Activated B cell treated with CpG ODN at 0.5 μM for 24 hours (primary cell): ENCODE results near the gene KCNJ13. TPM values are rescaled to one million over a fixed set of nuclear protein-coding genes. Genes with fewer than 3 reads are reported as not detected.

ENCODE experiments used
- ATAC-seq: fragments of 200-7000 bp; cut with Tn5 transposase; one replicate; pipeline ENCODE4 v1.10.0; 2021; ENCODE audit warnings: low read depth, mild to moderate bottlenecking, moderate library complexity
- CTCF ChIA-PET: fragments of 350-600 bp; sonication (Branson Sonifier 250); formaldehyde crosslinking; loops from one replicate; lab custom pipeline; 2021; ENCODE audit warnings: antibody characterized with exemption; lab: Charles Lee
- POLR2A ChIA-PET: fragments of 350-600 bp; sonication (Branson Sonifier 250); formaldehyde crosslinking; loops from one replicate; lab custom pipeline; 2021; ENCODE audit warnings: antibody characterized with exemption; lab: Charles Lee
- DNase-seq: peaks from one replicate; pipeline ENCODE4 v3.0.0; 2022
- H3K27ac Mint-ChIP-seq: one replicate; pipeline ENCODE4 v1.8.0; 2020; ENCODE audit warnings: mixed read lengths
- H3K27me3 Mint-ChIP-seq: one replicate; pipeline ENCODE4 v1.8.0; 2021; ENCODE audit warnings: mixed read lengths
- H3K36me3 Mint-ChIP-seq: one replicate; pipeline ENCODE4 v1.8.0; 2021; ENCODE audit warnings: low read depth, mixed read lengths
- H3K4me1 Mint-ChIP-seq: one replicate; pipeline ENCODE4 v1.8.0; 2021; ENCODE audit warnings: mixed read lengths
- H3K4me3 Mint-ChIP-seq: one replicate; pipeline ENCODE4 v1.8.0; 2020; ENCODE audit warnings: mild to moderate bottlenecking, mixed read lengths
- H3K9me3 Mint-ChIP-seq: one replicate; pipeline ENCODE4 v1.8.0; 2020; ENCODE audit warnings: mixed read lengths
- CTCF ChIP-seq: fragments of 200-600 bp; IDR thresholded peaks from one replicate; pipeline ENCODE4 v1.8.0; 2022; ENCODE audit warnings: antibody characterized with exemption, mild to moderate bottlenecking
- intact Hi-C: fragments of 100-400 bp; cut with micrococcal nuclease; formaldehyde crosslinking; loops from one replicate; pipeline ENCODE4 v1.15.1; 2024
- total RNA-seq: library from RNA; stranded (reverse); gene quantifications from 2 replicates; pipeline ENCODE4 v1.2.3, GENCODE V29; 2022

Gene KCNJ13
- total RNA-seq, 1 donor from 2014 or later: not detected

- H3K9me3 Mint-ChIP-seq: no peaks in the 10 kb centered on the region
- peaks cover 22% of the 10 kb centered on the region for H3K4me1 Mint-ChIP-seq
- no peak overlapping the region for H3K4me3 Mint-ChIP-seq
- ChIA-PET CTCF (no interaction called here), POLR2A (no interaction called here)
- no peak for TF ChIP-seq CTCF
- DNase-seq (no peak), ATAC-seq (peak; percentile 29)
- H3K27me3 Mint-ChIP-seq: no peaks in the 10 kb centered on the region
- H3K36me3 Mint-ChIP-seq: peaks cover 38% of the 10 kb centered on the region
- H3K27ac Mint-ChIP-seq: no peak overlapping the region
- intact Hi-C loops: no loop called here
Observed at GRCh38 chr2:232773815-232774214, 2.5 kb downstream of the KCNJ13 start.

GRCh38 chr2:232772531-232772930, 3.8 kb downstream of the KCNJ13 start:
- Mint-ChIP-seq H3K36me3 (peaks cover 44% of the 10 kb centered on the region), H3K27ac (peak overlapping the region; percentile 79), H3K4me1 (peaks cover 22% of the 10 kb centered on the region), H3K9me3 (no peaks in the 10 kb centered on the region), H3K4me3 (peak overlapping the region; percentile 32), H3K27me3 (no peaks in the 10 kb centered on the region)
- POLR2A ChIA-PET: interaction anchor here (0.7 to 1.1 kb wide), 2 partner anchors 11 to 69 kb away, joined by 3 read pairs; no protein-coding TSS in a partner anchor
- no peak for TF ChIP-seq CTCF
- CTCF ChIA-PET: interaction anchor here (1.3 kb wide), 1 partner anchor 36 kb away, joined by 3 read pairs; no protein-coding TSS in a partner anchor
- intact Hi-C loops: no loop called here
- DNase-seq (no peak), ATAC-seq (peak; percentile 86)

GRCh38 chr2:232771870-232772269, 4.5 kb downstream of the KCNJ13 start:
- TF ChIP-seq CTCF: no peak
- H3K4me3 Mint-ChIP-seq: no peak overlapping the region
- H3K9me3 Mint-ChIP-seq: no peaks in the 10 kb centered on the region
- ATAC-seq (no peak), DNase-seq (no peak)
- peak overlapping the region; percentile 79 for H3K27ac Mint-ChIP-seq
- ChIA-PET CTCF (interaction anchor here (1.3 kb wide), 1 partner anchor 37 kb away, joined by 3 read pairs; no protein-coding TSS in a partner anchor), POLR2A (interaction anchor here (0.7 to 1.1 kb wide), 2 partner anchors 11 to 69 kb away, joined by 3 read pairs; no protein-coding TSS in a partner anchor)
- intact Hi-C loops: no loop called here
- peaks cover 41% of the 10 kb centered on the region for H3K36me3 Mint-ChIP-seq
- peaks cover 22% of the 10 kb centered on the region for H3K4me1 Mint-ChIP-seq
- no peaks in the 10 kb centered on the region for H3K27me3 Mint-ChIP-seq

GRCh38 chr2:232770207-232770606, 6.2 kb downstream of the KCNJ13 start:
- no peak overlapping the region for H3K4me3 Mint-ChIP-seq
- H3K36me3 Mint-ChIP-seq: peaks cover 49% of the 10 kb centered on the region
- ChIA-PET CTCF (no interaction called here), POLR2A (interaction anchor here (0.8 kb wide), 1 partner anchor 34 kb away, joined by 3 read pairs; no protein-coding TSS in a partner anchor)
- TF ChIP-seq CTCF: no peak
- DNase-seq (no peak), ATAC-seq (no peak)
- H3K27ac Mint-ChIP-seq: no peak overlapping the region
- H3K27me3 Mint-ChIP-seq: no peaks in the 10 kb centered on the region
- H3K9me3 Mint-ChIP-seq: no peaks in the 10 kb centered on the region
- intact Hi-C loops: no loop called here
- H3K4me1 Mint-ChIP-seq: peaks cover 22% of the 10 kb centered on the region

- H3K27me3 Mint-ChIP-seq: no peaks in the 10 kb centered on the region
- POLR2A ChIA-PET: no interaction called here
- no peak overlapping the region for H3K4me3 Mint-ChIP-seq
- no peak for DNase-seq
- H3K27ac Mint-ChIP-seq: no peak overlapping the region
- H3K36me3 Mint-ChIP-seq: peaks cover 64% of the 10 kb centered on the region
- no peak for ATAC-seq
- H3K9me3 Mint-ChIP-seq: no peaks in the 10 kb centered on the region
- H3K4me1 Mint-ChIP-seq: peaks cover 18% of the 10 kb centered on the region
- CTCF ChIA-PET: no interaction called here
- intact Hi-C loops: no loop called here
- TF ChIP-seq CTCF: no peak
Observed at GRCh38 chr2:232767866-232768265, 8.5 kb downstream of the KCNJ13 start.
